RKO (cell line): ENCODE data around the gene TOMM20L.
"Not testable (repeated sequence)": the region's sequence is repeated elsewhere in the genome, so short reads cannot be mapped to it uniquely, and the experiment has no call there.

ENCODE experiments used
- DNase-seq: peaks from one replicate; pipeline ENCODE4 v3.0.0-alpha.2; 2016; ENCODE audit warnings: low spot score

The TOMM20L gene

GRCh38 chr14:58395812-58396788 is at the start of gene TOMM20L:
Gene TOMM20L, plus strand, starts transcription at chr14:58395930. Its CDS starts 28 bp downstream, at chr14:58395958.
- peak; percentile 81 for DNase-seq

- DNase-seq, result no peak
Observed at GRCh38 chr14:58353516-58354299, 42.0 kb upstream of the TOMM20L start.

GRCh38 chr14:58354808-58355207 is 40.9 kb upstream of the TOMM20L start:
- DNase-seq, result no peak

GRCh38 chr14:58356268-58356667 is 39.5 kb upstream of the TOMM20L start:
- DNase-seq, result no peak

- not testable (repeated sequence) for DNase-seq
Observed at GRCh38 chr14:58362272-58362671, 33.5 kb upstream of the TOMM20L start.

- peak; percentile 50 for DNase-seq
Observed at GRCh38 chr14:58362798-58363412, 32.8 kb upstream of the TOMM20L start.

- DNase-seq, result no peak
Observed at GRCh38 chr14:58364316-58364715, 31.4 kb upstream of the TOMM20L start.

- no peak for DNase-seq
Observed at GRCh38 chr14:58367296-58367695, 28.4 kb upstream of the TOMM20L start.

GRCh38 chr14:58368956-58369355 is 26.8 kb upstream of the TOMM20L start:
- no peak for DNase-seq

GRCh38 chr14:58376791-58377190 is 18.9 kb upstream of the TOMM20L start:
- no peak for DNase-seq

GRCh38 chr14:58390830-58391229 is 4.9 kb upstream of the TOMM20L start:
- DNase-seq, result no peak

GRCh38 chr14:58395562-58395811 is 243 bp upstream of the TOMM20L start:
- no peak for DNase-seq

- no peak for DNase-seq
Observed at GRCh38 chr14:58397156-58397555, 1.4 kb downstream of the TOMM20L start.

- DNase-seq, result no peak
Observed at GRCh38 chr14:58398495-58398894, 2.8 kb downstream of the TOMM20L start.

- DNase-seq, result no peak
Observed at GRCh38 chr14:58398895-58399294, 3.2 kb downstream of the TOMM20L start.

GRCh38 chr14:58401587-58401986 is 5.9 kb downstream of the TOMM20L start:
- DNase-seq, result no peak

GRCh38 chr14:58408681-58409215 is 13.0 kb downstream of the TOMM20L start:
- DNase-seq, result no peak

GRCh38 chr14:58414845-58415244 is 19.1 kb downstream of the TOMM20L start:
- DNase-seq, result peak; percentile 30

GRCh38 chr14:58415636-58416547 is 20.2 kb downstream of the TOMM20L start:
- no peak for DNase-seq

GRCh38 chr14:58416934-58417333 is 21.2 kb downstream of the TOMM20L start:
- DNase-seq, result not testable (repeated sequence)

GRCh38 chr14:58426670-58427280 is 31.0 kb downstream of the TOMM20L start:
- DNase-seq, result peak; percentile 76
